ENCODE data around the gene AIG1. TPM values are rescaled to one million over a fixed set of nuclear protein-coding genes. Genes with fewer than 3 reads are reported as not detected.

AIG1 gene
- total and polyA plus RNA-seq, 2 of the 4 experiments (the other 2 are of a cell fraction) = 21.3 to 27.1 TPM

- no peak for ATAC-seq (ENCODE audit: low read depth)
- H2BK20ac ChIP-seq (ENCODE audit: low read depth, low read length) = no peak overlapping the region
- H3K9ac ChIP-seq (ENCODE audit: low read depth, low read length) = no peak overlapping the region
- no peak for TF ChIP-seq USF2 (IDR thresholded peaks at IDR 0.05; ENCODE audit: low read depth, low read length)
- no peak for TF ChIP-seq FOS (IDR thresholded peaks at IDR 0.05; ENCODE audit: low read depth, low read length)
- TF ChIP-seq NFE2L2 (IDR thresholded peaks at IDR 0.05; ENCODE audit: low read depth, low read length) = no peak
- no CpG with 5 or more reads among the region's 3 CpGs for WGBS, 2 experiments (ENCODE audit: extremely low coverage in 2 of 2, insufficient read length in 1 of 2)
- ChIA-PET POLR2A (ENCODE audit: unreplicated experiment) (no interaction called here), CTCF (no interaction called here)
- H4K91ac ChIP-seq (ENCODE audit: insufficient read depth, low read depth, low read length) = no peak overlapping the region
- no peak overlapping the region for H3K14ac ChIP-seq (replicated peaks; ENCODE audit: low read depth, low read length)
- no TSS peak for BruUV-seq (replicated peaks)
- H3K4me2 ChIP-seq (ENCODE audit: low read depth, low read length) = no peak overlapping the region
- no peaks in the 10 kb centered on the region for H4K20me1 ChIP-seq (ENCODE audit: insufficient read depth, low read length)
- no peak overlapping the region for H2AFZ ChIP-seq (replicated peaks; ENCODE audit: low read length, poor library complexity)
- intact Hi-C loops (cut with micrococcal nuclease) = no loop called here
- no peaks in the 10 kb centered on the region for H3K9me3 ChIP-seq (ENCODE audit: control insufficient read depth, insufficient read depth, low read length)
- H2AK5ac ChIP-seq (ENCODE audit: low read depth, low read length) = no peak overlapping the region
- H4K5ac ChIP-seq (ENCODE audit: low read depth, low read length) = no peak overlapping the region
- DNase-seq = no peak
- no peak overlapping the region for H2BK120ac ChIP-seq (ENCODE audit: low read depth, low read length)
- no peak overlapping the region for H3K27ac ChIP-seq (ENCODE audit: insufficient read depth, low read length)
- no peak overlapping the region for H3K56ac ChIP-seq (ENCODE audit: extremely low read depth, insufficient read depth, low read length)
- H3K36me3 ChIP-seq (ENCODE audit: control insufficient read depth, insufficient read depth, low read length) = no peaks in the 10 kb centered on the region
- no peaks in the 10 kb centered on the region for H3K9me1 ChIP-seq (ENCODE audit: insufficient read depth, low read length)
- in situ Hi-C loops (cut with MboI; ENCODE audit: low sequenced_read_pairs) = no loop called here
- no peak overlapping the region for H3K23ac ChIP-seq (ENCODE audit: low read depth, low read length)
- H2BK5ac ChIP-seq (ENCODE audit: low read depth, low read length, poor library complexity, severe bottlenecking) = no peak overlapping the region
- H3K79me1 ChIP-seq (ENCODE audit: low read depth in 1 of 2, low read length in 2 of 2) = no peaks in the 10 kb centered on the region
- H3K4me3 ChIP-seq (ENCODE audit: insufficient read depth, low read depth, low read length) = no peak overlapping the region
- H2AK9ac ChIP-seq (replicated peaks; ENCODE audit: low read depth, low read length, poor library complexity) = no peak overlapping the region
- H4K8ac ChIP-seq (ENCODE audit: low read depth in 2 of 2, low read length in 2 of 2) = no peak overlapping the region
- dilution Hi-C loops (cut with HindIII; ENCODE audit: low sequenced_read_pairs, unreplicated experiment) = no loop called here
- no peaks in the 10 kb centered on the region for H3K27me3 ChIP-seq (ENCODE audit: control insufficient read depth, insufficient read depth, low read length)
- H3K4me1 ChIP-seq (ENCODE audit: control insufficient read depth, insufficient read depth, low read length) = no peaks in the 10 kb centered on the region
- H2BK15ac ChIP-seq (ENCODE audit: low read depth, low read length) = no peak overlapping the region
- H3K18ac ChIP-seq (ENCODE audit: low read depth, low read length) = no peak overlapping the region
- H3K4ac ChIP-seq (ENCODE audit: low read depth, low read length) = no peak overlapping the region
Measured at GRCh38 chr6:143090314-143091044, 29.8 kb downstream of the AIG1 start.
